TTC549 (cell line): Measurements from ENCODE around the gene TBX21.

Experiments used
- FAIRE-seq: peaks from 2 replicates; lab custom pipeline; 2012; peaks lifted over from hg19 to GRCh38; lab: Jason Lieb, UNC

Gene TBX21

GRCh38 chr17:47774987-47775580 lies 42.0 kb downstream of the TBX21 start:
- no peak for FAIRE-seq

DNA sequence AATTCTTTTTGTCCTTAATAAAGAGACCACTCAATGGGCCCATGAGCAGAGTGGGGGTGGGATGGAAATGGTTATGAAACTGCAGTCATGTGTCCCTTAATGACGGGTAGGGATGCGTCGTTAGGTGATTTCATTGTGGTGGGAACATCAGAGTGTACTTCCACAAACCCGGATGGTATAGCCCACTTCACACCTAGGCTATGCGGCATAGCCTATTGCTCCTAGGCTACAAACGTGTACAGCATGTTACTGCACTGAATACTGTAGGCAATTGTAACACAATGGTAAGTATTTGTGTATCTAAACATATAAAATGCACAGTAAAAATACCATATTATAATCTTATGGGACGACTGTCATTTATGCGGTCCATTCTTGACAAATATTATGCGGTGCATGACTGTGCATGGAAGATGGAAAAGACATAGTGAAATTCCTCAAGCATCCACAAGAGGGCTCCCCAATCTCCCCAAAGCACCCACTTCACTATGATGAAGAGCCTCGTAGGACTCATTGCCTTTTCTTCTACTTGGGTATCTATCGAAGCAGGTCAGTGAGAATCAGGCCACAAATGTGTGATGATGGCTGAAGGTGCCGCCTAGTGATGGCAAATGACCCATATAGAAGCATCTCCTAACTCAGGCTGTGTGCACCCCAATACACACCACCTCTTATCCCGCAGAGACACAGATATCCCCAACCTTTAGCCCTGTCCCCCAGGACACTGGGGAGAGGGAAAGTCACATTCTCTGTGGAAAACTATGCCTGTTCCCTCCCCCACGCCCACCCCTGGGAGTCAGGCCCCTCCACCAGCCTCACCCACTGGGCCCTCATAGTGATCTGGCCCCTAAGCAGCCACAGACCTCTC lies 43.5 kb downstream of the TBX21 start:
- peak; percentile 81 for FAIRE-seq

- FAIRE-seq: no peak
These were observed 45.2 kb downstream of the TBX21 start for GRCh38 chr17:47778184-47778635.

GRCh38 chr17:47781397-47781796 lies 48.4 kb downstream of the TBX21 start:
- FAIRE-seq: no peak

DNA sequence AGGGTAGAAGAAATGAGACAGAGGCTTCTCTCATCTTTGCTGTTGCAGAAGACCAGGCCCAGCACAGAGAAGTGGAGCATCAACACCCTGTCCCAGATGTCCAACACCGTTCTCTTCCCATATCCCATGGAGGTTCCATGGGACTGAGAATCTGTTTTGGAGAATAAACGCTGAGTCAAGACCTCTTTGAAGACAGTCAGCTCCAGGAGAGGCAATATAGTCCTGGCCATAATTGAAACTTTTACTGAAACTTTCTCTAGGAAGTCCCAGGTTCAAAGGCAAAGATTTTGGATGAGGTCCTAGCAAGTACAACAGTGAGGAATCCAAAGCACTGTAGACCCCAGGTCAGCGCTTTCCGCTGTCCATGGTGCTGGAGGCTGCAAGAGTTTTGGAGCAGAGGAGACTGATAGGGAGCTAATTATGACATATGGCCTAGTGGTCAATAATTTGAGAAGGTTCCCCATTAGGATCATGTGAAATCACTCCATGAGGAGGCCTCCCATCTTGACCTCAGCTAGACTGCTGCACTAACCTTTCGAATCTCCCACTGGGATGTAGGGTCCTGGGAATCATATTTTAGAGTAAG lies 52.6 kb downstream of the TBX21 start:
- FAIRE-seq: no peak

DNA sequence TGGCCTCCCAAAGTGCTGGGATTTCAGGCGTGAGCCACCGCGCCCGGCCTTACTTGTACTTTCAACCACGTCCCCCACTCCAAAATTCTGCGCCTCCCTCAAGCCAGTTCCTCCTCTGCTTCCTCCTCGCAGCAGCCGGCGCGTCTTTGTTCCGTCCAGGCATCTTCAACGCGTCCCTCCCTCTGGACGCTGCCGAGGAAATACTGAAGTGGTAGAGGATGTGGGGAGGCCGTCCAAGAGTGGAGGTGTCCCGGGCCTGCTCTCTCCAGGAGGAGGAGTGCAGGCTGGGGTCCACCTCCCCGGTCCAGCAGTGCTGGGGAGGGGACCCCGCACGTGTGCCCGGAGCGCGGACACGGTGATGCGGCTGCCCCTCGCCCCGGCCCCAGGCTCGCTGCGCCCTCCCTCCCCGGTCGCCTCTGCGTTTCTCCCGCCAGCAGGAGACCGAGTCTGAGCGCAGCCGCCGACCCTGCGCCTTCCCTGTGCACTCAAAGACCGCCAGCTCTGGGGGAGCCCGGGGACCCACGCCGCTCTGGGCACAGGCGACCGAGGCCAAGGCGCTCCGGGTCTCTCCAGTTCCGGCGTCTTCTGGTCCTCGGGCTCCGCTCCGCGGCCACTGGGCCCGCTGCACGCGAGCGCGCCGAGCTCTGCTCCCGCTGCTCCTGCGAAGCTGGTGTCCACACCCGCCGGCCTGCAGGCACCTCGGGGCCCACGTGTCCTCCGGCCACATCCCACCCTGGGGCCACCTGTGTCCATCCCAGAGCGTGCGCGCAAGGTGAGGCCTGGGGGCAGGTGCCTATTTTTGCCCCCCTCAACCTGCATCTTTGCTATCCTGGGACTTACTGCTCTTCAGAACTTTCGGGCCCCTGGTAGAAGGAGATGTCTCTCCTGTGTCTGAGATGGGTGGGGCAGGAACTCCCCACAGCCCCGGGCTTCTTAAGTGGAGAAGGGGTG lies 56.9 kb downstream of the TBX21 start:
- no peak for FAIRE-seq

DNA sequence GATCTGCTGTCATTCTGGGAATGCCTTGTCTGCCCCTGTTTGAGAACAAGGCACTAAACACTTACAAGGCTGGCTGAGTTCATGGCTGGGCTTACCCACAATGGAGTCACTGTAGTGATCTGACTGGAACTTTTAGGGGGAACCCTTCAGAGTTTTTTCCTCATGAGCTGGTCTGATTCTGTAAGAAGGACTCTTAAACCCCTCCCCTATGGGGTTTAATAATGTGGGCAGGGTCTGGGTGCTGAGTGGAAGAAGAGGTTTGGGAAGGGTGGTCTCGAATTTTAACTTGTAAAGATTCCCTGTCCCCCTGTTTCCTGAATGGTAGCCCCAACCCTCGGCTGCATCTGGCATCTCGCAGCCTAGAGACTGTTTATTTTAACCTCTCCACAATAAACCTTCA lies 58.0 kb downstream of the TBX21 start:
- no peak for FAIRE-seq

DNA sequence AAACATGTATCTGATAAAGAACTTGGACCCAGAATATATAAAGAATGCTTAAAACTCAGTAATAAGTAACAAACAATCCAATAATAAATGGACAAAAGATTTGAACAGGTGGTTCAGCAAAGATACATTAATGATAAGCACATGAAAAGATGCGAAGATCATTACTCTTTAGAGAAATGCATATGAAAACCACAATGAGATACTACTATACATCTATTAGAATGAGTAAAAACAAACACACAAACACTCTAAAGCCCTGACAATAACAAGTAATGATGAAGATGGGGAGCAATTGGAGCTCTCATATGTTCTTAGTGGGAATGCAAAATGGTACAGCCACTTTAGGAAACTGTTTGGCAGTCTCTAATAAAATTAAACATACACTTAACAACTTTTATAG lies 59.4 kb downstream of the TBX21 start:
- no peak for FAIRE-seq

DNA sequence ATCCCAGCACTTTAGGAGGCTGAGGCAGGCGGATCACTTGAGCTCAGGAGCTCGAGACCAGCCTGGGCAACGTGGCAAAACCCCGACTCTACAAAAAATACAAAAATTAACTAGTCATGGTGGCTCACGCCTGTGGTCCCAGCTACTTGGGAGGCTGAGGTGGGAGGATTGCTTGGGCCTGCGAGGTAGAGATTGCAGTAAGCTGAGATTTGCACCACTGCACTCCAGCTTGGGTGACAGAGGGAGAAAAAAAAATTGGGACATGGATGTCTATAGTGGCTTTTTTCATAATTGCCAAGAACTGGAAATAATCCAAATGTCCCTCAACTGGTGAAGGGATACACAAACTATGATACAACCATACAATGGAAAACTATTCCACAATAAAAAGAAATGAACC lies 59.9 kb downstream of the TBX21 start:
- no peak for FAIRE-seq
